HG03280 (cell line): ENCODE data around the gene GBA2.

Experiments used
- ATAC-seq: cut with Tn5 transposase; IDR thresholded peaks from one replicate; pipeline ENCODE4 v1.9.1; 2021; ENCODE audit warnings: mild to moderate bottlenecking, moderate library complexity; ENCODE audit not compliant: unreplicated experiment

GBA2 gene

GRCh38 chr9:35718721-35719511 lies 30.1 kb downstream of the GBA2 start:
- no peak for ATAC-seq

- no peak for ATAC-seq
Observed at GRCh38 chr9:35717132-35717870, 31.7 kb downstream of the GBA2 start.

GRCh38 chr9:35716230-35716629 lies 32.8 kb downstream of the GBA2 start:
- no peak for ATAC-seq

GRCh38 chr9:35714579-35715252 lies 34.3 kb downstream of the GBA2 start:
- ATAC-seq: no peak

- no peak for ATAC-seq
Observed at GRCh38 chr9:35714123-35714522, 34.9 kb downstream of the GBA2 start.

GRCh38 chr9:35713578-35713977 lies 35.5 kb downstream of the GBA2 start:
- no peak for ATAC-seq

- ATAC-seq: no peak
Observed at GRCh38 chr9:35712762-35713400, 36.1 kb downstream of the GBA2 start.

GRCh38 chr9:35711501-35712428 lies 37.3 kb downstream of the GBA2 start:
- no peak for ATAC-seq

- no peak for ATAC-seq
Observed at GRCh38 chr9:35710818-35711500, 38.1 kb downstream of the GBA2 start.

- no peak for ATAC-seq
Observed at GRCh38 chr9:35708146-35708545, 40.9 kb downstream of the GBA2 start.

- ATAC-seq: no peak
Observed at GRCh38 chr9:35706951-35707350, 42.1 kb downstream of the GBA2 start.

GRCh38 chr9:35705836-35706430 lies 43.1 kb downstream of the GBA2 start:
- no peak for ATAC-seq

GRCh38 chr9:35705372-35705771 lies 43.7 kb downstream of the GBA2 start:
- ATAC-seq: no peak

GRCh38 chr9:35703906-35704672 lies 44.9 kb downstream of the GBA2 start:
- no peak for ATAC-seq

GRCh38 chr9:35702696-35703095 lies 46.3 kb downstream of the GBA2 start:
- no peak for ATAC-seq

- ATAC-seq: no peak
Observed at GRCh38 chr9:35700942-35701341, 48.1 kb downstream of the GBA2 start.

GRCh38 chr9:35700031-35700430 lies 49.0 kb downstream of the GBA2 start:
- no peak for ATAC-seq

GRCh38 chr9:35698231-35698630 lies 50.8 kb downstream of the GBA2 start:
- no peak for ATAC-seq
